BJ (cell line): Measurements from ENCODE around the gene ZNF385D. TPM values are rescaled to one million over a fixed set of nuclear protein-coding genes. Genes with fewer than 3 reads are reported as not detected.
A peak's percentile ranks its signal among the peaks of the same experiment; 100 is the strongest.

Experiments
- CTCF ChIA-PET: fragments of 350-600 bp; formaldehyde crosslinking; extraction: SDS; loops from one replicate; lab custom pipeline; 2021; ENCODE audit warnings: antibody characterized with exemption, inconsistent platforms; lab: Yijun Ruan, JAX
- POLR2A ChIA-PET: fragments of 300-600 bp; sonication (Branson Sonifier 250); formaldehyde crosslinking; extraction: SDS; loops from one replicate; lab custom pipeline; 2021; ENCODE audit warnings: antibody characterized with exemption; lab: Charles Lee
- DNase-seq: peaks from one replicate; pipeline ENCODE4 v3.0.0-alpha.2; 2011; ENCODE audit warnings: low read depth
- H3K27me3 ChIP-seq: 2 replicates; pipeline ENCODE4 v1.6.0; 2011; ENCODE audit warnings: low read length; ENCODE audit not compliant: control insufficient read depth, insufficient read depth
- H3K36me3 ChIP-seq: 2 replicates; pipeline ENCODE4 v1.5.1; 2011; ENCODE audit warnings: low read length; ENCODE audit not compliant: control insufficient read depth, insufficient read depth
- H3K4me3 ChIP-seq: 2 replicates; pipeline ENCODE4 v1.5.1; 2011; ENCODE audit warnings: low read depth, mild to moderate bottlenecking, control low read depth, low read length
- CTCF ChIP-seq: IDR thresholded peaks from 2 replicates; pipeline ENCODE4 v1.5.1; 2011; ENCODE audit warnings: low read depth, mild to moderate bottlenecking, control low read depth, inconsistent platforms, low read length, moderate library complexity; ENCODE audit not compliant: insufficient read depth
- polyA plus RNA-seq: library from polyadenylated mRNA; depleted of rRNA; stranded (reverse); fragments of >200 nt; gene quantifications from 2 replicates; pipeline ENCODE4 v1.2.3, GENCODE V29; 2011

Gene ZNF385D
- polyA plus RNA-seq, 1 experiment: 2.2 TPM

GRCh38 chr3:21561472-21561871, 189.5 kb downstream of the ZNF385D start:
- CTCF ChIA-PET: no interaction called here
- TF ChIP-seq CTCF: no peak
- no peaks in the 10 kb centered on the region for H3K27me3 ChIP-seq

GRCh38 chr3:21551019-21551418, 200.0 kb downstream of the ZNF385D start:
- Histone ChIP-seq H3K36me3 (no peaks in the 10 kb centered on the region), H3K27me3 (no peaks in the 10 kb centered on the region), H3K4me3 (no peak overlapping the region)
- TF ChIP-seq CTCF: 0 out of 2 replicates have a peak, but pooled peaks have one; percentile 14
- no peak for DNase-seq
- POLR2A ChIA-PET: no interaction called here
- CTCF ChIA-PET: interaction anchor here (0.8 kb wide), 1 partner anchor 71 kb away, joined by 3 read pairs; no protein-coding TSS in a partner anchor

More at GRCh38 chr3:21561472-21561871, 189.5 kb downstream of the ZNF385D start:
- POLR2A ChIA-PET: no interaction called here
- no peak for DNase-seq
- no peaks in the 10 kb centered on the region for H3K36me3 ChIP-seq
- H3K4me3 ChIP-seq: no peak overlapping the region

- ChIA-PET CTCF (interaction anchor here (2.7 kb wide), 1 partner anchor 8 kb away, joined by 6 read pairs; no protein-coding TSS in a partner anchor), POLR2A (no interaction called here)
- Histone ChIP-seq H3K36me3 (no peaks in the 10 kb centered on the region), H3K27me3 (no peaks in the 10 kb centered on the region), H3K4me3 (no peak overlapping the region)
- no peak for TF ChIP-seq CTCF
- peak; percentile 16 for DNase-seq
Observed at GRCh38 chr3:21544076-21544462, 206.9 kb downstream of the ZNF385D start.

GRCh38 chr3:21543380-21544075, 207.5 kb downstream of the ZNF385D start:
- ChIA-PET POLR2A (no interaction called here), CTCF (no interaction called here)
- H3K4me3 ChIP-seq: no peak overlapping the region
- no peaks in the 10 kb centered on the region for H3K27me3 ChIP-seq
- 0 out of 2 replicates have a peak, but pooled peaks have one; percentile 2 for TF ChIP-seq CTCF
- H3K36me3 ChIP-seq: no peaks in the 10 kb centered on the region
- peak; percentile 7 for DNase-seq

- TF ChIP-seq CTCF: no peak
- POLR2A ChIA-PET: no interaction called here
- no peaks in the 10 kb centered on the region for H3K36me3 ChIP-seq
- no peaks in the 10 kb centered on the region for H3K27me3 ChIP-seq
- H3K4me3 ChIP-seq: no peak overlapping the region
- CTCF ChIA-PET: no interaction called here
- no peak for DNase-seq
Observed at GRCh38 chr3:21542656-21543379, 208.2 kb downstream of the ZNF385D start.
